GM10266 (cell line): ENCODE data around the gene REEP1.
A peak's percentile ranks its signal among the peaks of the same experiment; 100 is the strongest.

ENCODE experiments used
- DNase-seq: peaks from one replicate; pipeline ENCODE4 v3.0.0; 2012; ENCODE audit errors: extremely low spot score
- CTCF ChIP-seq: IDR thresholded peaks from 2 replicates; pipeline ENCODE4 v1.5.1; 2012; ENCODE audit warnings: mild to moderate bottlenecking, low read depth; ENCODE audit not compliant: control insufficient read depth, insufficient read depth; ENCODE audit errors: missing control alignments

REEP1 gene

GRCh38 chr2:86239745-86240144, 97.7 kb downstream of the REEP1 start:
- no peak for TF ChIP-seq CTCF
- no peak for DNase-seq

DNA sequence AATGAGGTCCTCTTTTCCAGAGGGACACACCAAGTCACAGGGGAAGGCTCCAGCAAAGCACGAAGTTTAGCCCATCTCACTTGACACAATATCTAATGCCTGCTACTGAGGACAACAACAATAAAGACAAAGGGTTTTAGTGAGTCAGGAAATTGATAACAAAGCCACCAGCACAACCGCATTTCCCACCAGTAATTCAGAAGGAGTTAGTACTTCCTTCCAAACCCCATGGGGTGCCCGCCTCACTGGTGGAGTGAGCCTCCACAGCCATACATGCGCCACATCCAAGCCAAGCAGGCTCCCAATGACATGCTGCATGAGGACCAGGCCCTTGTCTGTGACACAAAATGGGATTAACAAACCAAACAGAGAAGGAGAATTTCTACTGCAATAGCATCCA, 98.1 kb downstream of the REEP1 start:
- DNase-seq: no peak
- no peak for TF ChIP-seq CTCF

DNA sequence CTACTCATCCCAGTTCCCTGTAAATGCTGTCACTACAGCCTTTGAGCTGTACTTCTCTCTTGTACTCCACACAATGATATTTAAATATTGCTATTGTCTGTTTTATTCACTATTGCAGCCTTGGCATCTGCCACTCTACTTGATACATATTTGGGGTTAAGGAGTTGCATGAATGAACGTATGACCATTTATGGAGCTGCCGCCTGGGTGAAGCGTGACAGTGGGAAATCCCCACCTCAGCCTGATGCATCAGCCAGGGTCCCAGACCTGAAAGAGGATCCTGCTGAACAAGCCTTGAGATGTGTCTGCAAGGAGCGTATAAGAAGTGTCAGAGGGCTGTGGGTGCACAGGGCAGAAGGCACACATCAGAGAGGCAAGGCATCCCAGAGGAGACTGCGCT, 99.1 kb downstream of the REEP1 start:
- DNase-seq: peak; percentile 71
- TF ChIP-seq CTCF: no peak

DNA sequence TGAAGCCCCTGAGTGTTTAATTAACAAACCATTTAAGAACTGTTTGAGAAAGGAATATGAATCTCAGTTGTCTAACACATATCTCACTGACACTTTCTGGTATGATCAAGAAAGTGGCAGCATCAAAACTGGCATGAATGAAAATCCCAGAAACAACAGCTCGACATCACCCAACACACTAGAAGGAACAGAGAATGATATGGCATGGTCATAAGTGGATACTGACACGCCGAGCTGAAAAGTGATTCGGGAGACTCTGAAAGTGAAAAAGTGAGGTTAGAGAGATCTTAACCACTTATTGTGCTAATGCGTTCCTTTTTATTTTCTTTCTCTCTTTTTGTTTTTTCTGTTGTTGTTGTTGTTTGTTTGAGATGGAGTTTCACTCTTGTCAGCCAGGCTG, 100.3 kb downstream of the REEP1 start:
- TF ChIP-seq CTCF: no peak

GRCh38 chr2:86235196-86235980, 102.0 kb downstream of the REEP1 start:
- no peak for DNase-seq
- TF ChIP-seq CTCF: no peak

More for the DNA sequence above, 100.3 kb downstream of the REEP1 start:
- no peak for DNase-seq

DNA sequence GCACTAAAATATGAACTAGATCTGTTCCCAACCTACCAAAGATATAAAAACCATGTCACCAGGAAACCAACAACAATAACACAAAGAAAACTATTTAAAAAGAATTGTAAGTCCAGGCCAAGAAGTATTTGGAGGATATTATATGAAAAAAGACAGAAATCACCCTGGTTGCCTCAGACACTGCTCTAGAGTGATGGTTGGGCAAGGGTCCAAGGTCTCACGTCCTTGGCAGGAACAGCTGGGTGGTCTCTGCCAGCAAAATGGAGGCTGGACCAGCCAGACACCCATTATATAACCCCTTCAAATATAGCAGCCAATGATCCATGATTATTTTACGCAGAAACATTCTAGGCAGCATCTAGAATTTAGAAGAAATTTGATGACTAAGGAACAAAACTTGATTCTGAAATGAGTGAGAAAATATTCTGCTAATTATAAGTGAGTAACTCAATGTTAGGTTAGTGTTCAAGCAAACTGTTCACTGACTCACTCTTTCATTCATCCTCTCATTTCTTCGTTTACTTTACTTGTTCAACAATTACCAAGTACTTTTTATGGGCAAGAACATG, 102.8 kb downstream of the REEP1 start:
- DNase-seq: no peak
- TF ChIP-seq CTCF: no peak

GRCh38 chr2:86233436-86233835, 104.0 kb downstream of the REEP1 start:
- no peak for DNase-seq
- TF ChIP-seq CTCF: no peak
